GM18909 (cell line): ENCODE measurements around the gene KCNQ5.
"Not testable (repeated sequence)": the region's sequence is repeated elsewhere in the genome, so short reads cannot be mapped to it uniquely, and the experiment has no call there.

Source experiments
- ATAC-seq: cut with Tn5 transposase; IDR thresholded peaks from one replicate; pipeline ENCODE4 v1.9.1; 2021; ENCODE audit warnings: mild to moderate bottlenecking; ENCODE audit not compliant: unreplicated experiment, poor library complexity

Gene KCNQ5

GRCh38 chr6:73144516-73144915 is 522.7 kb downstream of the KCNQ5 start:
- no peak for ATAC-seq

- peak; percentile 63 for ATAC-seq
These were observed 523.8 kb downstream of the KCNQ5 start for GRCh38 chr6:73145690-73146089.

GRCh38 chr6:73151732-73152131 is 529.9 kb downstream of the KCNQ5 start:
- ATAC-seq: no peak

GRCh38 chr6:73152556-73152955 is 530.7 kb downstream of the KCNQ5 start:
- ATAC-seq: no peak

- ATAC-seq: no peak
These were observed 531.3 kb downstream of the KCNQ5 start for GRCh38 chr6:73152966-73153757.

- no peak for ATAC-seq
These were observed 535.2 kb downstream of the KCNQ5 start for GRCh38 chr6:73156793-73157767.

- no peak for ATAC-seq
These were observed 536.0 kb downstream of the KCNQ5 start for GRCh38 chr6:73157870-73158269.

- no peak for ATAC-seq
These were observed 547.2 kb downstream of the KCNQ5 start for GRCh38 chr6:73169111-73169510.

- no peak for ATAC-seq
These were observed 547.8 kb downstream of the KCNQ5 start for GRCh38 chr6:73169633-73170032.

GRCh38 chr6:73174646-73175045 is 552.8 kb downstream of the KCNQ5 start:
- no peak for ATAC-seq

GRCh38 chr6:73176057-73176456 is 554.2 kb downstream of the KCNQ5 start:
- ATAC-seq: no peak

GRCh38 chr6:73177221-73177944 is 555.5 kb downstream of the KCNQ5 start:
- ATAC-seq: peak; percentile 53

- ATAC-seq: no peak
These were observed 558.3 kb downstream of the KCNQ5 start for GRCh38 chr6:73180076-73180738.

GRCh38 chr6:73180763-73181619 is 559.1 kb downstream of the KCNQ5 start:
- peak; percentile 84 for ATAC-seq

GRCh38 chr6:73182021-73182607 is 560.2 kb downstream of the KCNQ5 start:
- peak; percentile 40 for ATAC-seq

GRCh38 chr6:73193302-73193701 is 571.4 kb downstream of the KCNQ5 start:
- not testable (repeated sequence) for ATAC-seq

- ATAC-seq: no peak
These were observed 572.9 kb downstream of the KCNQ5 start for GRCh38 chr6:73194744-73195143.

GRCh38 chr6:73200247-73200646 is 578.4 kb downstream of the KCNQ5 start:
- no peak for ATAC-seq

GRCh38 chr6:73200735-73201134 is 578.9 kb downstream of the KCNQ5 start:
- no peak for ATAC-seq
